ENCODE measurements around the gene TMEM98. TPM values are rescaled to one million over a fixed set of nuclear protein-coding genes. Genes with fewer than 3 reads are reported as not detected.

TMEM98 gene
- polyA plus RNA-seq, 3 donors: not detected

GRCh38 chr17:32946375-32947135, 18.6 kb downstream of the TMEM98 start:
- Histone ChIP-seq H3K79me2 (ENCODE audit: insufficient read depth, low read length) (no peaks in the 10 kb centered on the region), H3K36me3 (replicated peaks in 1 of 2; ENCODE audit: control insufficient read depth in 1 of 2, insufficient read depth in 2 of 2, low read length in 2 of 2) (no peaks in the 10 kb centered on the region), H3K4me3 (replicated peaks in 1 of 3; ENCODE audit: low read depth in 2 of 3, low read length in 3 of 3) (no peak overlapping the region), H3K4me2 (replicated peaks; ENCODE audit: extremely low read depth, low read length, poor library complexity, severe bottlenecking) (no peak overlapping the region), H3K27me3 (ENCODE audit: control insufficient read depth in 2 of 2, insufficient read depth in 2 of 2, low read length in 2 of 2) (no peaks in the 10 kb centered on the region), H3K9me3 (replicated peaks in 1 of 2; ENCODE audit: control insufficient read depth in 1 of 2, insufficient read depth in 1 of 2, low read length in 2 of 2) (no peaks in the 10 kb centered on the region), H4K20me1 (ENCODE audit: insufficient read depth, low read length) (no peaks in the 10 kb centered on the region), H3K4me1 (ENCODE audit: control insufficient read depth in 1 of 2, insufficient read depth in 2 of 2, low read length in 2 of 2) (no peaks in the 10 kb centered on the region), H3K27ac (ENCODE audit: low read depth in 1 of 2, low read length in 2 of 2) (no peak overlapping the region), H2AFZ (ENCODE audit: insufficient read depth, low read depth, low read length, poor library complexity, severe bottlenecking) (no peak overlapping the region), H3K9ac (ENCODE audit: insufficient read depth, low read length, poor library complexity, severe bottlenecking) (no peak overlapping the region)
- DNase-seq: no peak
- WGBS (ENCODE audit: insufficient coverage): 65% methylated on average over 2 of the region's 3 CpGs
- intact Hi-C loops (cut with micrococcal nuclease): no loop called here
- Mint-ChIP-seq H3K27ac (no peak overlapping the region), H3K4me3 (no peak overlapping the region), H3K4me1 (no peaks in the 10 kb centered on the region), H3K9me3 (peaks cover 0 to under 1% (median 0%) of the 10 kb centered on the region in 7 donors), H3K36me3 (no peaks in the 10 kb centered on the region), H3K27me3 (ENCODE audit: low read depth in 3 of 3) (peaks cover 5 to 7% (median 7%) of the 10 kb centered on the region in 3 donors)
- no peak for TF ChIP-seq CTCF (IDR thresholded peaks at IDR 0.05)

GRCh38 chr17:32947736-32948135, 19.8 kb downstream of the TMEM98 start:
- Histone ChIP-seq H3K4me1 (ENCODE audit: control insufficient read depth in 1 of 2, insufficient read depth in 2 of 2, low read length in 2 of 2) (no peaks in the 10 kb centered on the region), H2AFZ (ENCODE audit: insufficient read depth, low read depth, low read length, poor library complexity, severe bottlenecking) (no peak overlapping the region), H3K27ac (ENCODE audit: low read depth in 1 of 2, low read length in 2 of 2) (no peak overlapping the region), H3K4me3 (replicated peaks in 1 of 3; ENCODE audit: low read depth in 2 of 3, low read length in 3 of 3) (no peak overlapping the region), H3K27me3 (ENCODE audit: control insufficient read depth in 2 of 2, insufficient read depth in 2 of 2, low read length in 2 of 2) (no peaks in the 10 kb centered on the region), H3K79me2 (ENCODE audit: insufficient read depth, low read length) (no peaks in the 10 kb centered on the region), H4K20me1 (ENCODE audit: insufficient read depth, low read length) (no peaks in the 10 kb centered on the region), H3K36me3 (replicated peaks in 1 of 2; ENCODE audit: control insufficient read depth in 1 of 2, insufficient read depth in 2 of 2, low read length in 2 of 2) (no peaks in the 10 kb centered on the region), H3K4me2 (replicated peaks; ENCODE audit: extremely low read depth, low read length, poor library complexity, severe bottlenecking) (no peak overlapping the region), H3K9me3 (replicated peaks in 1 of 2; ENCODE audit: control insufficient read depth in 1 of 2, insufficient read depth in 1 of 2, low read length in 2 of 2) (no peaks in the 10 kb centered on the region), H3K9ac (ENCODE audit: insufficient read depth, low read length, poor library complexity, severe bottlenecking) (no peak overlapping the region)
- H3K27me3 Mint-ChIP-seq (ENCODE audit: low read depth in 3 of 3): peaks cover 5 to 7% (median 7%) of the 10 kb centered on the region in 3 donors
- intact Hi-C loops (cut with micrococcal nuclease): no loop called here
- 100% methylated on average over 1 of the region's 1 CpG for WGBS (ENCODE audit: insufficient coverage)
- no peaks in the 10 kb centered on the region for H3K9me3 Mint-ChIP-seq
- no peaks in the 10 kb centered on the region for H3K4me1 Mint-ChIP-seq
- no peaks in the 10 kb centered on the region for H3K36me3 Mint-ChIP-seq
- no peak overlapping the region for H3K4me3 Mint-ChIP-seq
- H3K27ac Mint-ChIP-seq: no peak overlapping the region
- DNase-seq: no peak
- no peak for TF ChIP-seq CTCF (IDR thresholded peaks at IDR 0.05)

Measured in CD14-positive monocyte (primary cell).